DLD1 (cell line): Measurements from ENCODE around the gene LRRC36.
"Not testable (repeated sequence)": the region's sequence is repeated elsewhere in the genome, so short reads cannot be mapped to it uniquely, and the experiment has no call there.

ENCODE experiments used
- in situ Hi-C: cut with HindIII; loops from 2 replicates; pipeline ENCODE4 v1.10.0; 2017; ENCODE audit warnings: low sequenced_read_pairs

The LRRC36 gene

DNA sequence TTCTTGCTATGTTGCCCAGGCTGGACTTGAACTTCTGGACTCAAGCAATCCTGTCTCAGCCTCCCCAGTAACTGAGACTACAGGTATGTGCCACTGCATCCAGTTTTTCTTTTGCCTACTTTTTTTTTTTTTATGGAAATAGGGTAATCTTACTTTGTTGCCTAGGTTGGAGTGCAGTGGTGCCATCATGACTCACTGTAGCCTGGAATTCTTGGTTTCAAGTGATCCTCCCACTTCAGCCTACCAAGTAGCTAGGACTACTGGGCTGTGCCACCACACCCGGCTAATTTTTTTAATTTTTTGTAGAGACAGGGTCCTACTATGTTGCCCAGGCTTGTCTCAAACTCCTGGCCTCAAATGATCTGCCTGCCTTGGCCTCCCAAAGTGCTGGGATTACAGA, 10.0 kb downstream of the LRRC36 start:
- in situ Hi-C loops, result loop anchor here (5.0 kb wide), 1 partner anchor 51 kb away; no protein-coding TSS in a partner anchor

- in situ Hi-C loops, result loop anchor here (5.0 kb wide), 1 partner anchor 48 kb away; no protein-coding TSS in a partner anchor
These were observed 12.8 kb downstream of the LRRC36 start for GRCh38 chr16:67339453-67339852.

DNA sequence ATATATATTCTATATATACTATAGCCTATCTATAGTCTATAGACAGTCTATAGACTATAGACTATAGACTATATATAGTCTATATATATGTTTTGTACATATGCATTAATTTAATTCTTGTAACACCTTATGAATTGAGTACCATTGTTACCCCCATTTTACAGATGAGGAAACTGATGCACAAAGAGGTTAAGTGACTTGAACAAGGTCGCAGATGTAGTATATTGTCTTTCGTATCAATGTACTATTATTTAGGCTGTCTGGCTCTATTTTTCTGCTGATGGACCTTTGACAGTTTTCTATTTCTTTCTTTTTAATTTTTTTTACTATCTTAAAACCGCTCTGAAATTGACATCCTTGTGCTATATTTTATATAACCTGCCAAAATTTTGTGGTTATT, 14.6 kb downstream of the LRRC36 start:
- in situ Hi-C loops, result no loop called here

- in situ Hi-C loops, result no loop called here
These were observed 16.0 kb downstream of the LRRC36 start for GRCh38 chr16:67342616-67343015.

GRCh38 chr16:67345401-67345800, 18.8 kb downstream of the LRRC36 start:
- in situ Hi-C loops, result no loop called here

DNA sequence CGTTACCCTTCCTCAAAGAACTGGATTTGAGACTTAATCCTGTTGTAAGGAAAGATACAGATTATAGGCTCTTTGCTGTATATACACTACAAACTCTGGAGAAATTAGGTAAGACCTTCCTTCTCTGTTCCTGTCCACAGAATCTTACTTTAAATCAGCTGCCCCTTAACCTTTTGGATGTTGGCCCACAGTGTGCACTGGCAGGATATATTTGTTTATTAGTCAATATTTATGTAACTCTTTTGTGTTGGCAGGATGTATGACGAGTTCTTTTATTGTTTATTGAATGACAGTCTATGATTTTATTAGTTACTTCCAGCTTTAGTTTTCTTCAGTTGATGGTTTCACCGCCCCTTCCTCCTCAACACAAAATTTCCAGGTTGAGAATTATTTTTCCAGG, 19.7 kb downstream of the LRRC36 start:
- in situ Hi-C loops, result no loop called here

GRCh38 chr16:67349172-67349571, 22.6 kb downstream of the LRRC36 start:
- in situ Hi-C loops, result no loop called here

GRCh38 chr16:67350324-67350723, 23.7 kb downstream of the LRRC36 start:
- in situ Hi-C loops, result no loop called here

DNA sequence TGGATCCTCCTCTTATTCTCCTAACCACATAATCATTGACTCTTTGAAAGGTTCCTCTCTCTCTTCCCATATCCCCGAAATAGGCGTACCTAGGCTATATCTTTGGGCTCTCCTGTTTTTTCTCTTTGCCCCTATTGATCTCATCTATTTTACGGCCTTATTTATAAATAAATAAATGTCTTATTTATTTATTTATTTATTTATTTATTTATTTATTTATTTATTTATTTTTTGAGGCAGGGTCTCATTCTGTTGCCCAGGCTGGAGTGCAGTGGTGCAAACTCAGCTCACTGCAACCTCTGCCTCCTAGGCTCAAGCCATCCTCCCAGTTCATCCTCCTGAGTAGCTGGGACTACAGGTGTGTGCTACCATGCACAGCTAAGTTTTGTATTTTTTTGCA, 25.8 kb downstream of the LRRC36 start:
- in situ Hi-C loops, result not testable (repeated sequence)

DNA sequence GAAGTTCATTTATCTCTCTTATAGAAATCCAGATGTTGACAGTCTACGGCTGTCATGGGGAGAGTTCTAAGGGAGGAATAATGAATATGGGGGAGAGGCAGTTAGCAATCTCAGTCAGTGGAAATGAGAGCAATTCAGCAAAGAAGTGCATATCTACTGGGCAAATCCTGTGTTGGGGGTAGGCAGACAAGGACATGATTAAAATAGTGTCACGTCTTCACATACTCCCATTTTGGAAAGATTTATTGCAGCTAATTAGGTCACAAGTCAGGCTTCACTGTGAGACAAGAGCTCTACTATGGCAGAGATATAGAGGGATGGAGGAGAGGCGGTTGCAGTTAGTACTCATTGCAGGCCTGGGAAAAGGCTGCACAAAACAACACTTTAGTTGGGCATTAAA, 29.8 kb downstream of the LRRC36 start:
- in situ Hi-C loops, result no loop called here

- in situ Hi-C loops, result no loop called here
These were observed 30.9 kb downstream of the LRRC36 start for GRCh38 chr16:67357561-67357960.

- in situ Hi-C loops, result not testable (repeated sequence)
These were observed 33.1 kb downstream of the LRRC36 start for GRCh38 chr16:67359540-67360269.

- in situ Hi-C loops, result no loop called here
These were observed 34.4 kb downstream of the LRRC36 start for GRCh38 chr16:67361038-67361437.

GRCh38 chr16:67364600-67365235, 38.1 kb downstream of the LRRC36 start:
- in situ Hi-C loops, result loop anchor here (5.0 kb wide), 1 partner anchor 82 kb away; no protein-coding TSS in a partner anchor

DNA sequence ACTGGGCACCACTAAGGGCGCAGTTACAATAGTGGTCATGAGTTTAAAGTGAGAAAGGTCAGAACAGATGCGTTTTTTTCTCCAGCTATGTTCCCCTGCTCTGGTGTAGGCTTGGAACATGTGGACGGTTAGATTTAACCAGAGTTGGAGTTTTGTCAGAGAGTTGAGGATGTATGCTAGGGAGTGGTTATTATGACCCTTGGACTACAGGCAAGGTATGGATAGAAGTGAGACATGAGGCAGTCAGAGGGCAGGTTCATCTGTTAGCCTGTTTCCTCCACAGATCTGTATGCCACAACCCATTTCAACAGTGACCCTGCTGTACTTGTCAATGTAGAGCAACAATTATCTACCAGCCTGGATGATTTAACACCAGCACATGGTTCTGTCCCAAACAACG, 44.0 kb downstream of the LRRC36 start:
- in situ Hi-C loops, result no loop called here

GRCh38 chr16:67372664-67373063, 46.0 kb downstream of the LRRC36 start:
- in situ Hi-C loops, result no loop called here

GRCh38 chr16:67376012-67376411, 49.4 kb downstream of the LRRC36 start:
- in situ Hi-C loops, result not testable (repeated sequence)

- in situ Hi-C loops, result no loop called here
These were observed 52.0 kb downstream of the LRRC36 start for GRCh38 chr16:67378642-67379041.

DNA sequence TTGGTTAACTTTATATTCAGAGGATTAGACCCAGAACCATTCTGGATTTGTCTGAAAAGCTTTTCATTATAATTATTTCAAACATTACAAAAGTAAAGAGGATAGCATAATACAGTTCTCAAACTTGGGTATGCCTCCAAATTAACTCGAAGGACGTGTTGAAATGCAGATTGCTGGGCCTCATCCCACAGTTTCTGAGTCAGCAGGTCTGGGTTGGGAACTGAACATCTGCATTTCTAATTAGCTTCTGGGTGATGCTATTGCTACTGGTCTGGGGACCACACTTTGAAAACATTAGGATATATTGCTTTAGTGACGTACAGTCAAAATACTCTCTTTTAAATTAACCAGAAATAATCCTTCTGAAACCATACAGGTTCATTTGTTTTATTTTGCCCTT, 56.7 kb downstream of the LRRC36 start:
- in situ Hi-C loops, result no loop called here

DNA sequence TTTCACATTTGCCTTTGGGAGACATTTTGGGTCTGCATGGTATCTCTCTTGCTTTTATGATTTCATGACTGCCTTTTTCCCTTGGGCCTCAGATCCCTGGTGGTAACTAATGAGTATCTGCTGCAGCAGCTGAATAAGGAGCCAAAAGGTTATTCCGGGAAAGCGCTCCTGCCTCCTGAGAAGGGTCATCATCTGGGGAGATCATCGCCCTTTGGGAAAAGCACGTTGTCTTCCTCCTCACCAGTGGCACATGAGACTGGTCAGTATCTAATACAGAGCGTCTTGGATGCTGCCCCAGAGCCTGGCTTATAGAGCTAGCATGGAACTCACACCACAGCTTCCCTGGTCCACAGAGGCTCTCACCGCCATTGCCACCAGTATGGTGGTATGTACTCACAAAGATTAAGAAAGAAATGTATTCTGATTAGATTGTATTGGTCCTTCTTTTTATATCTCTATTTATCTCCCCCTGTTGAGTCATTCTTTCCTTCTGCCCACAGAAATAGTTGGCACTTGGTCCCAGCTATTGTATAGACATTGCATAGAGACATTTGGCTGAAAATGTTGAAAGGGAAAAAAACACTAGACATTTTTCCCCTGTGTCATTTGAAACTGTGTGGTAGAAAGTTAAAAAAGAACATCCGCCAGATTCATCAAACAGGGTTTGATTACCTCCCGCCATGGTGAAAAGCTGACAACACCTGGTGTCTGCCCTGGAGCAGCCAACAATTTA, 58.3 kb downstream of the LRRC36 start:
- in situ Hi-C loops, result loop anchor here (5.0 kb wide), 2 partner anchors 48 to 57 kb away; no protein-coding TSS in a partner anchor

GRCh38 chr16:67386861-67387455, 60.3 kb downstream of the LRRC36 start:
- in situ Hi-C loops, result loop anchor here (5.0 kb wide), 2 partner anchors 50 to 55 kb away; no protein-coding TSS in a partner anchor
